ENCODE results near the gene KSR1. TPM values are rescaled to one million over a fixed set of nuclear protein-coding genes. Genes with fewer than 3 reads are reported as not detected.

The KSR1 gene
- total RNA-seq, 2 donors from 2014 or later = 11.5 to 23.7 TPM

- WGBS = 72% methylated on average over 4 of the region's 4 CpGs
- TF ChIP-seq POLR2AphosphoS5 (IDR thresholded peaks at IDR 0.05) = no peak
- TF ChIP-seq, protein P1, sequence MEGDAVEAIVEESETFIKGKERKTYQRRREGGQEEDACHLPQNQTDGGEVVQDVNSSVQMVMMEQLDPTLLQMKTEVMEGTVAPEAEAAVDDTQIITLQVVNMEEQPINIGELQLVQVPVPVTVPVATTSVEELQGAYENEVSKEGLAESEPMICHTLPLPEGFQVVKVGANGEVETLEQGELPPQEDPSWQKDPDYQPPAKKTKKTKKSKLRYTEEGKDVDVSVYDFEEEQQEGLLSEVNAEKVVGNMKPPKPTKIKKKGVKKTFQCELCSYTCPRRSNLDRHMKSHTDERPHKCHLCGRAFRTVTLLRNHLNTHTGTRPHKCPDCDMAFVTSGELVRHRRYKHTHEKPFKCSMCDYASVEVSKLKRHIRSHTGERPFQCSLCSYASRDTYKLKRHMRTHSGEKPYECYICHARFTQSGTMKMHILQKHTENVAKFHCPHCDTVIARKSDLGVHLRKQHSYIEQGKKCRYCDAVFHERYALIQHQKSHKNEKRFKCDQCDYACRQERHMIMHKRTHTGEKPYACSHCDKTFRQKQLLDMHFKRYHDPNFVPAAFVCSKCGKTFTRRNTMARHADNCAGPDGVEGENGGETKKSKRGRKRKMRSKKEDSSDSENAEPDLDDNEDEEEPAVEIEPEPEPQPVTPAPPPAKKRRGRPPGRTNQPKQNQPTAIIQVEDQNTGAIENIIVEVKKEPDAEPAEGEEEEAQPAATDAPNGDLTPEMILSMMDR (IDR thresholded peaks at IDR 0.05) = no peak
- TF ChIP-seq POLR2A (IDR thresholded peaks at IDR 0.05) = no peak
Observed at GRCh38 chr17:27573971-27574525, 117.8 kb downstream of the KSR1 start.

DNA sequence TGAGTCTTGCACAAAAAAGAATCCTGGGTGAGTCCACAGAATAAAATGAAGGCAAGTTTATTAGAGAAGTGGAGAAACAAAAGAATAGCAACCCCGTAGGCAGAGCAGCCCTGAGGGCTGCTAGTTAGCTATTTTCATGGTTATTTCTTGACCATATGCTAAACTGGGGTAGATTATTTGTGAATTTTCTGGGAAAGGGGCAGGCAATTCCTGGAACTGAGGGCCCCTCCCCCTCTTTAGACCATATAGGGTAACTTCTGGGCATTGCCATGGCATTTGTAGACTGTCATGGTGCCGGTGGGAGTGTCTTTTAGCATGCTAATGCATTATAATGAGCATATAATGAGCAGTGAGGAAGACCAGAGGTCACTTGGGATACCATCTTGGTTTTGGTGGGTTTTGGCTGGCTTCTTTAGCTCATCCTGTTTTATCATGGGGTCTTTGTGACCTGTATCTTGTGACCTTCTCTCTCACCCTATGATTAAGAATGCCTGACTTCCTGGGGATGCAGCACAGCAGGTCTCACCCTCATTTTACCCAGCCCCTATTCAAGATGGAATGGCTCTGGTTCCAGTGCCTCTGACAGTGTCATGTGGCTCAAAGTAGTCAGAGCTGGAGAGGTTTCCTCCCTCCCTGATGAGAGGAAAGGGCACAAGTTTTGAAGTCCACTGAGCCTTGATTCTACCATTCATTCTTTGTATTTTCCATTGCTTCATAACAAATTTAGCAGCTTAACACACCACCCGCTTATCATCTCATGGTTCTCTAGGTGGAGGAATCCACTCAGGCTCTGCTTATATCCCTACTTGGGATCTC, 119.1 kb downstream of the KSR1 start:
- Histone ChIP-seq H3K27me3 (replicated peaks; ENCODE audit: insufficient read depth) (no peaks in the 10 kb centered on the region), H3K36me3 (no peaks in the 10 kb centered on the region), H3K4me3 (no peak overlapping the region), H3K4me1 (replicated peaks) (no peaks in the 10 kb centered on the region), H3K9me3 (no peaks in the 10 kb centered on the region), H3K27ac (no peak overlapping the region)
- WGBS = 91% methylated on average over 3 of the region's 3 CpGs
- intact Hi-C loops (cut with DNase I) = no loop called here
- DNase-seq (ENCODE audit: low spot score) = no peak
- TF ChIP-seq, protein P1 (IDR thresholded peaks at IDR 0.05) = no peak
- TF ChIP-seq POLR2A (IDR thresholded peaks at IDR 0.05) (no peak), POLR2AphosphoS5 (IDR thresholded peaks at IDR 0.05) (no peak)

More at GRCh38 chr17:27573971-27574525, 117.8 kb downstream of the KSR1 start:
- Histone ChIP-seq H3K4me3 (no peak overlapping the region), H3K36me3 (no peaks in the 10 kb centered on the region), H3K27ac (no peak overlapping the region), H3K27me3 (replicated peaks; ENCODE audit: insufficient read depth) (no peaks in the 10 kb centered on the region), H3K9me3 (no peaks in the 10 kb centered on the region), H3K4me1 (replicated peaks) (no peaks in the 10 kb centered on the region)
- intact Hi-C loops (cut with DNase I) = no loop called here
- DNase-seq (ENCODE audit: low spot score) = no peak

- H3K9me3 ChIP-seq = no peaks in the 10 kb centered on the region
- intact Hi-C loops (cut with DNase I) = no loop called here
- DNase-seq (ENCODE audit: low spot score) = no peak
- 98% methylated on average over 2 of the region's 2 CpGs for WGBS
- H3K4me3 ChIP-seq = no peak overlapping the region
- TF ChIP-seq, protein P1 (IDR thresholded peaks at IDR 0.05) = no peak
- TF ChIP-seq POLR2A (IDR thresholded peaks at IDR 0.05) = no peak
- TF ChIP-seq POLR2AphosphoS5 (IDR thresholded peaks at IDR 0.05) = no peak
- no peak overlapping the region for H3K27ac ChIP-seq
- H3K27me3 ChIP-seq (replicated peaks; ENCODE audit: insufficient read depth) = no peaks in the 10 kb centered on the region
- H3K36me3 ChIP-seq = no peaks in the 10 kb centered on the region
- H3K4me1 ChIP-seq (replicated peaks) = no peaks in the 10 kb centered on the region
Observed at GRCh38 chr17:27575912-27576252, 119.6 kb downstream of the KSR1 start.

GRCh38 chr17:27576477-27577083, 120.3 kb downstream of the KSR1 start:
- TF ChIP-seq POLR2AphosphoS5 (IDR thresholded peaks at IDR 0.05) = no peak
- TF ChIP-seq POLR2A (IDR thresholded peaks at IDR 0.05) = no peak
- TF ChIP-seq, protein P1 (IDR thresholded peaks at IDR 0.05) = no peak
- Histone ChIP-seq H3K27me3 (replicated peaks; ENCODE audit: insufficient read depth) (no peaks in the 10 kb centered on the region), H3K9me3 (no peaks in the 10 kb centered on the region), H3K4me1 (replicated peaks) (no peaks in the 10 kb centered on the region), H3K27ac (no peak overlapping the region), H3K4me3 (no peak overlapping the region), H3K36me3 (no peaks in the 10 kb centered on the region)
- 60% methylated on average over 8 of the region's 8 CpGs for WGBS
- DNase-seq (ENCODE audit: low spot score) = no peak
- intact Hi-C loops (cut with DNase I) = no loop called here
